GM20431 (cell line): ENCODE data around the gene THADA.
"Not testable (repeated sequence)": the region's sequence is repeated elsewhere in the genome, so short reads cannot be mapped to it uniquely, and the experiment has no call there.

Experiments
- in situ Hi-C: fragments of 300-500 bp; cut with MseI, MboI; formaldehyde crosslinking; loops from one replicate; pipeline ENCODE4 v1.15.0; 2020; ENCODE audit warnings: low sequenced_read_pairs; ENCODE audit not compliant: unreplicated experiment

THADA gene

GRCh38 chr2:43400508-43400907 is 195.3 kb downstream of the THADA start:
- in situ Hi-C loops, result no loop called here

DNA sequence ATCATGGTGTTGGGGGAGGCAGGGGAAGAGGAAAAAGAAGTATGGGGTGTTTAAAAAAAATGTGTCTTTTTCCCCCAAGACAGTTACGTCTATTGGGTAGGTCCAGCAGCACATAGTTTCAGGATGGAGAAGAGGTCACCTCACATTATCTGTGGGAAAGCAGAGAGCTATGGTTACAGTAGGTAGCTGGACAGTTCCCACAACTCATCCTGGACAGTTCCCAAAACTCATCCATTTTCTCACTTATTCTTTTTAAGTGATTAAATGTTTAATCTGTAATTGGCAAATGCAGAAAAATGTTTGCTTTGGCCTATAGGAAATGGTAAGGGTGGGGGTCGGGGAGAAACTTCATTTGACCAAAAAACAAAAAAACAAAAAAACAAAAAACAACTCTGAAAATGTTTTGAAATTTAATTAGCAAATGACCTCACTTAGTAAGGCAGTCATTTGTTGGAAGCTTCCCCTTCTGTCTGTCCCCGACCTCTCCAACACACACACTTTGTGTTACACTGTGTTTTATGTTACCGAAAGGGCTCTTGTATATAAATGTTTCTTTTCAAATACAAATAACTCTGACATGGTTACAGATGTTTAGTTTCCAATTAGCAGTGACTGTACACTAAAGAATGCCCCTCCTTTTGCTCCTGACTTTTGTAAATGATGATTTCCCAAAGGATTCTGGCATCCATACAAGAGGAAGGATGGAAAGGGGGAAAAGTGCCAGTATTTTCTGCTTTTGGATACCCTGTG is 196.1 kb downstream of the THADA start:
- in situ Hi-C loops, result no loop called here

GRCh38 chr2:43399098-43399497 is 196.7 kb downstream of the THADA start:
- in situ Hi-C loops, result no loop called here

- in situ Hi-C loops, result no loop called here
Measured at GRCh38 chr2:43397821-43398220, 198.0 kb downstream of the THADA start.

DNA sequence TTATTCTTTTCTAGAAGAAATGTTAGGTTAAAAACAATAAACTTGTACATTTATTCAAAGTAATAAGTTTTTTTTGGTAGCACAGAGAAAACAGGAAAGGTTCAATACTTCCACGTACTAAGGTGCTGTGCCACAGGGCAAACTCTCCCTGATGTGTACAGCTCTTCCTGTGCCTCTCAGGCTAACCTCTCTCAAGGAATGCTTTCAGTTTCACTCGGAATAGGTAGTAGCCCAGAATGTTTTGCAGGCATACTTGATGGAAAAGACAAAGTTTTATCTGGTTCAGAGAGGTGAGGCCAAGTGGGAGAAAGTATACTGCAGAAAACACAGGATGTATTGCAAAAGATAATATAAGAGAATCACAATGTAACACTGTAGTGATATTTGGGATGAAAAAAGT is 198.4 kb downstream of the THADA start:
- in situ Hi-C loops, result no loop called here

DNA sequence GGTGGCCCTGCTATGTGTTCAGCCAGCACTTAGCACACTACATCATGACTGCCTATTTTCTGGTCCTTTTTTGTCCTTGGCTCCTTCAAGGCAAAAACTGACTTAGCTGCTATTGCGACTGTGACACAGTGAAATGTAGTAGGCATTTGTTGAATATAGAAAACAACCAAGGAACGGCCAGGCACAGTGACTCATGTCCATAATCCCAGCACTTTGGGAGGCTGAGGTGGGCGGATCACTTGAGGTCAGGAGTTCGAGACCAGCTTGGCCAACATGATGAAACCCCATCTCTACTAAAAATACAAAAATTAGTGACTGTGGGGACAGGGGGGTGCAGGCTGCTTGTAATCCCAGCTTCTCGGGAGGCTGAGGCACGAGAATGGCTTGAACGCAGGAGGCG is 199.5 kb downstream of the THADA start:
- in situ Hi-C loops, result not testable (repeated sequence)

GRCh38 chr2:43393918-43394317 is 201.9 kb downstream of the THADA start:
- in situ Hi-C loops, result no loop called here

DNA sequence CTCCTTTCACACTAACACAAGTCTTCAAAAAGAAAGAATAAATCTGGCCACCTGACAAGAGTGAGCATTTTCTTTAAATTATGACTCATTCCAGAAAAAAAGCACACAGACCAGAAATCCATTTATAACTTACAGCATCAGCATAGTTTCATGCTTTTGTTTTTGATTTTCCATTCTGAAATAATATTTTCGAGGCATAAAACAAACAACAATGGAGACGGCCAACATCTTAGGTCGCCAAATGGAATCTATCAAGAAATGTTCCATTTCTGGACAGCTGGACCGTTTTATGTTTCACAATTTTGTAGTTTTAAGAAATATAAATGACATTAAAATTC is 204.0 kb downstream of the THADA start:
- in situ Hi-C loops, result no loop called here

DNA sequence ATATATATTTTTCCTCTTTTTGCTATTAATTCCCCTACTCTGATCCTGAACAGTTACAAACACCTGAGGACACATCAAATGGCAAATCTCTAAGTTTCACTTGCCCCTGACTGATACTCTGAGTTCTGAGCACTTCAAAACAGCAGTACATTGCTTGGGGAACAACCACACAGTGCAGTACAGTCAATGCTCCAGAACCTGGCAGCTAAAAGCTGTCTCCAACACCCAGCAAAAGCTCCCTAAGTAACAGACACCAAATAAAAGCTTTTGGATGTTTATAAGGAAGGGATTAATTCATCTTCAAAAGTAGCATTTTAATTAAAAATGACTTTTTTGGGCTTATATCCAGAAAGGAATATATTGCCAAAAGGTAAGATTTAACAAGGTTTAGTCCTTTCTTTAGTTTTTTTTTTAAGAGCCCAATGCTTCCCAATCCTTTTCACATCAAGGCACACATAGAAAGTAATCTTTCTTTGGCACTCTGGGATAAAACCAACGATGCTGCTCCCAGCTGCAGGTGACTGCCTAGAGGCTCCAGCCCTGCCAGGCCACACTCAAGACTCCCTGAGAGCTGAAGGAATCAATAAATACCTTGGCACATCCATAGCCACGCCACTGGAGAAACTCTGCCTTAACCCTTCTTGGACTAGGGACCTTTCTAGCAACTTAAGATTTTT is 204.5 kb downstream of the THADA start:
- in situ Hi-C loops, result no loop called here

DNA sequence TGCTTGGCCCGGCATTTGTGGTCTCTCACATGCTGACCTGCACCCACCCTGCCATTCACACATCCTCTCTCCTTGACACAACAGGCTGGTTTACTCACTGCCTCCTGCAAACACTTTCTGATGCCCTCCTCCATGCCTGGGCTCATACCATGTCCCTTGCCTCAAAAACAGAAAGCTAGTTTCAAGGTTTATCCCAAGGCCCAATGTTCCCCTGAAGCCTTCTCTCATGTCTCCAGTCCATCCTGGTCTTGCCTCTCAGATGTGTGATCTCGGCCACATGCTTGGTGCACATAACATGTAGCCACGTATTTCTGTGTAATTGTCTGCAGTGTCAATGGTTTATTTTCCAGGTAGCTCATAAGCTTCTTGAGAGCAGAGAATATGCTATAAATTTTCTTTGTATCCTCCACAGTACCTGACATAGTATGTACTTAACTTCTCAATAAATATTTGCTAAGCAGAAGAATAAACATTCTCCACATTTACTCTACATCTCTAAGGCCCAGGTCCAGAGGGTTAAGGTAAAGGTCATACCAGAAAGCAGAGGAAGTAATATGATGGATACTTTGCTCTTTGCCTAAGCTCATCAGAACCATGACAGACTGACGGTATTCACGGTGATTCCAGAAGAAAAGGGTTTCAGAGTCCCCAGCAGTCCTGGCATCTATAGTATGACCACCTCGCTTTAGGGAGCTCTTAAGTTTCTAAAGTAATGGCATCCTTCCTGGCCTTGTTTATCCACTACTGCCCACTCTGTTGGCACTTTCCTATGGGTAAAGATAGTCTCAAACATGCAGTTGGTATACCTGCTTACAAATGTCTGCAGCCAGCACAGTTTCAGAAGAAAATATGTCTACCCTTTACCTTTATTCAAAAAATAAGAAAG is 206.0 kb downstream of the THADA start:
- in situ Hi-C loops, result no loop called here

GRCh38 chr2:43388371-43388770 is 207.5 kb downstream of the THADA start:
- in situ Hi-C loops, result no loop called here

DNA sequence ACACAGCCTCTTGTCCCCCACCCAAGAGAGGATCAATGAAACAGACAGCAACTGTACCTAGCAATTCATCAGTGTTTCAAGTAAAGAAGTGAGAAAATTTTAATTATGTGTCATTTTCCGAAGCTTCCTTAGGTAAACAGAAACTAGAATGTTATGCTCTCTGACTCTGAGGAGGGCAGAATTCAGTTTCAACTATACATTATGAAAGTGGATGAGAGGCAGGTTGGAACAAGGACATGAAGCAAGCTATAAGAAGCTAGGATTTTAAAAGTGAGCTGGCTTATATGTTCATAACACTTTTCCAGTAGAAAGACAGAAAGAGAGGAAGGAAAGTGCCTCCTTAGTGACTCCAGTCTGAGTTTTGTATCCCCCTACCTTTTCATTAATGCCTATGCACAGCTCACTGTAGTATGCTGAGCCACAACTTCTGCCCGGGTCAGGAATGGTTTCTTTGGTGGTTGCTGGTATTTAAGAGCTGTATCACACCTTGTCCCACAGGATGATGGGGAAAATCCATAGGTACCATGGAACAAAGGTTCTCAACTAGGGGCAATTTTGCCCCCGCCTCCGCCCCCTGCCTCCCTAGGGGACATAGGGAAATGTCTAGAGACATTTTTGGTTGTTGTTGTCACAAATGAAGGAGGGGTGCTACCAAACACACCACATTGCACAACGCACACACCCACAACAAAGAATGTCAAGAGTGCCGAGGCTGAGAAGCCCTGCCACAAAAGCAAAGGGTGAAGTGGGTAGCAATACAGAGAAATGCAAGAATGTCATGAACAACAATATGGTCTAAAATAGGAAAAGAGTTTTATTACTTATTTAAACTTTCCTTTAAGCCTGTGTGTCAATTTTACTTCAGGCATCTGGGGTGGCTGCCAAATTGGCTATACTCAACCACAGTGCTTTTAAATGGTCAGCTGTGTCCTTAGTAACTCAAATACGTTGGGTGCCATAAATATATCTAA is 208.5 kb downstream of the THADA start:
- in situ Hi-C loops, result no loop called here

- in situ Hi-C loops, result not testable (repeated sequence)
Measured at GRCh38 chr2:43386679-43387078, 209.2 kb downstream of the THADA start.

DNA sequence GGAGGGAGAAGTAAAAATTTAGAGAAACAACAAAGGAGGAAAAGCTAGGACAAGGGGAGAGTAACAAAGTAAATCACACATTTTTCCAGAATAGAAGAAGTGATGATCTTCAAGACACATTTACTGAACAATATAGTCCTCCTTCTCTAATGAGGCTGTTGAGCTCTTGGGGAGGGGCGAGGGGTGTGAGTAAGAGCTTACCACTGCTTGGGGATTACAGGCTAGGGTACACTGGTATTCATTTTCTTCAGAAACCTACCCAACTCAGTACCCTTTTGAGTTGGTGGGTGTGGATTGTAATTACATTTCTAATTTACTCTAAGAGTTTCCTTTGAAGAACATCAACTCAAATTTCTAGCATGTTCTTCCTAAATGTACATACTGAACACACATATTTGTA is 211.7 kb downstream of the THADA start:
- in situ Hi-C loops, result no loop called here

DNA sequence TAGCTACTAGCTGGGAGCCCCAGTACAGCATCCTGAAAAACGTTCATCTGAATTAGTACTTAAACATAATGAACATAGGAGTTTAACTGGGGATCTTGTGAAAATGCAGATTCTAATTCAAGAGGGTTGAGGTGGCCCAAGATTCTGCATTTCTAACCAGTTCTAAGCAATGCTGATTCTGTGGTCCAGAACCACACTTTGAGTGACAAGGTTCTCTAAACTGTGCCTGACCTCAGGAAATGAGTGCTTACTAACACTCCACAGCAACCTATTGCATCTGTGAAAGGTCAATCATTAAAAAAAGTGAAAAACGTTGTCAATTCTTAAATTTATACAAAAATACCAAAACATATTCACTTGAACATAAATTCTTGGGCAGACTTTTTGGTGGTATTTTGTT is 212.3 kb downstream of the THADA start:
- in situ Hi-C loops, result no loop called here

GRCh38 chr2:43379494-43379893 is 216.3 kb downstream of the THADA start:
- in situ Hi-C loops, result no loop called here

- in situ Hi-C loops, result no loop called here
Measured at GRCh38 chr2:43377327-43377726, 218.5 kb downstream of the THADA start.

- in situ Hi-C loops, result no loop called here
Measured at GRCh38 chr2:43376523-43377198, 219.2 kb downstream of the THADA start.

DNA sequence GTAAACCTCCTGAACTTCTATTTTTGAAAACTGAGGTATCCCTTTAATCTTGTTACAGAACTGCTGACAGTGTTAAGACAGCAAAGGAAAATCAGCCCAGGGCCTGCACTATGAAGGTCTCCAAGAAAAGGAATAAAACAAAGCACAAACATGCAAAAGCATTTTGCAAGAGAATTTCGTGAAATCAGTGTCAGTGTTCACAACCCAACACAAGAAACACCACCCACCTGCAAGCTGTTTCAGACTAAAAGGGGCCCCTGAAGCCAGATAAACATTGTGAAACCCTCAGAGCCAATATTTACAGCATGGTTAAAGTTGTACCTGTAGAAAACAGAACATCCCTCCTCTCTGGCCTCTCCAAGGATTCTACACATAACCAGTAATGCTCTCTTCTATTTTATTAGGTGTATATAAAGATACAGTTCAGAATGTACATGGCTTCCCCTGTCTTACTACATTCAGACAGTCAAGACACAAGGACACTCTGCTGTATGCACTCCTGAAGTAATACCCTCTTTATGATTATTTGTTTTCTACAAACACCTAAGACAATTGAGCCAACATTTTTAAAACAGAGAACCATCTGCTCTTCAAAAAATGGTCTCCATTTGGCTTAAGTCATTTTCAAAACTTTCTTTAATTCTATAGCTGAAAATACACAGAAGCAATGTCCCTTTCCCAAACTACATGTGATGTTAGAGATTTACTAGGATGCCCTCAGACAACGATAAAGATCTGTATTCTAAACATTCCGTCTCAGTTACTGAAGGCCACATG is 219.9 kb downstream of the THADA start:
- in situ Hi-C loops, result no loop called here
